Activated CD8-positive, alpha-beta memory T cell treated with anti-CD3 and anti-CD28 coated beads for 24 hours (primary cell): Measurements from ENCODE around the gene GHITM.
A peak's percentile ranks its signal among the peaks of the same experiment; 100 is the strongest.
"Not testable (repeated sequence)": the region's sequence is repeated elsewhere in the genome, so short reads cannot be mapped to it uniquely, and the experiment has no call there.

Source experiments
- DNase-seq: peaks from one replicate; pipeline ENCODE4 v3.0.0-alpha.2; 2020

The GHITM gene, protein sequence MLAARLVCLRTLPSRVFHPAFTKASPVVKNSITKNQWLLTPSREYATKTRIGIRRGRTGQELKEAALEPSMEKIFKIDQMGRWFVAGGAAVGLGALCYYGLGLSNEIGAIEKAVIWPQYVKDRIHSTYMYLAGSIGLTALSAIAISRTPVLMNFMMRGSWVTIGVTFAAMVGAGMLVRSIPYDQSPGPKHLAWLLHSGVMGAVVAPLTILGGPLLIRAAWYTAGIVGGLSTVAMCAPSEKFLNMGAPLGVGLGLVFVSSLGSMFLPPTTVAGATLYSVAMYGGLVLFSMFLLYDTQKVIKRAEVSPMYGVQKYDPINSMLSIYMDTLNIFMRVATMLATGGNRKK

DNA sequence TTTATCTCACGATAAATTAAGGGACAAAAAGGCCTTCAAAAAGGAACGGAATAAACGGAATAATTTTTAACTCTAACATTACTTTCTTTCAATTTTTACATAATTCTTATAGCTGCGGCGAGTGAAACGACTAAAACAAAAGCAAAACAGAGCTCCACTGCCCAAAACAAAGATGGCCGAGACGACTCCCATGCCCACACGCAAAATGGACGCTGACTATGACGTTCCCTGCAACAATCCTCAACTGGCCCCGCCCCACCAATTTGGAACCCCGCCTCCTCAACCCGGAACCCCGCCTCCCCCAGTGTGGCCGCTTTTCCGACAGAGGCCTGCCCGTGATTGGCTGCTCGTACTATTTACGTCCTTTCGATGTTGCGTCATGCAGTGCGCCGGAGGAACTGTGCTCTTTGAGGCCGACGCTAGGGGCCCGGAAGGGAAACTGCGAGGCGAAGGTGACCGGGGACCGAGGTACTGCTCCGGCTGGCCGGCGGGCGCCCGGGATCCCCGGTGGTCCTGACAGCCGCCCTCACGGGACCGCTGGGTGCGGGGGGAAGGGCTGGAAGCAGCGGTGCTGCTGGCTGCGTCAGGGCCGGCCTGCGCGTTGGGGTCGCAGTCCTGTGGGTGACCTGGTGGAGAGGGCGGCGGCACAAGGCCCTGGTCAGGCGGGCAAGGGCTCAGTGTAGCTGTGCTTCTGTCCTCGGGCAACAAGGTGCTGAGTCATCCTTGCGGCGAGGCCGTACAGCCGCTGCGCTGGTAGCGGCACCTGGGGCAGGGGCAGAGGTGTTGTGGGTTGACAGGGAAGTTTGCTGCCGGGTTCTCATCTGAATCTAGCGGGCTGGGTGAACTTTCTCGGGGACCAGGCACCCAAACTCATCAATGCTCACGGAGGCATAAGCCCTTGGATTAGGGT lies at the start of gene GHITM:
Gene GHITM (plus strand): TSS at position 384 of the 910 bp plus-strand sequence. CDS start 1,992 bp downstream, outside the sequence.
- peak; percentile 100 for DNase-seq

GRCh38 chr10:84095811-84096497 lies 43.4 kb upstream of the GHITM start:
- DNase-seq: no peak

DNA sequence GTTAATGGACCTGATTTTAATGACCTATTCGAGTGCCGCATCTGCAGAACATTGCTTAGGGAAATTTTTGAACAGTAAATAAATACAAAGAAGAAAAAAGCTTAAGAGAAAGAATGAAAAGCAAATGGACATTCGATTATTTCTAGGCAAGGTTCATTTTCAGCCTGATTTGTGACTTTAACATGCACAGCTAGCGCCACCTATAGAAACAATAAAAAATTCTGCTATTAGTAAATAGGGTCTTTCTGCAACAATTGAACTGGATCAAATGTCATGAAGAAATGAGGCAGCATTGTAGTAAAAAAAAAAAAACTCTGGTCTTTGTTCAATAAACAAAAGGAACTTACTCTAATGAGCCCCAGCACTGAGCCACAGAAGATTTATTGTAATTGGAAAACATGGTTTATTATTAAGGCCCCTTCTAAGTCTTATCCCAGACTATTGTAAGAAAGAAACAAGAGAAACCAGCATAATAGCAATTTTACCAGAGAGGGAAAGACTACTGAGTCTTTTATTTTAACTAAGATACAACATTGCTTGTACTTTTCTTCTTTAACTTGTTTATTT lies 41.4 kb upstream of the GHITM start:
- DNase-seq: no peak

GRCh38 chr10:84098667-84099066 lies 40.6 kb upstream of the GHITM start:
- DNase-seq: no peak

DNA sequence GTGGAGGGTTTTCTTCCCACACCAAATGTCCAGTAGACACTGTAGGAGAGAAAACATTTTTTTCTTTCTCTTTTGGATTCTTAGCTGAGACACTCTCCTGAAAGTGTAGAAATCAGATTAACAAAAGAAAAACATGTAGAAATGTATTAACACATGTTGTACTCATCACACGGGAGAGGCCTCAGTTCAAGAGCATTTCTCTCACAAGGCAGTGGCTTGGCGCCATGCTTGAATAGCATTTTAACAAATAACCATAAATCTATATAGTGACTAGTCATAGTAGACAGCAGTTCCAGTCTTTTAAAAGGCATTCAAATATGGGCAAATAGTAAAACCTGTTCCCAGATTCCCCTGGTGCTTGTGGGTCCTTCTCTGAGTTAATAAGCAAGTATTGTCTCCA lies 38.3 kb upstream of the GHITM start:
- no peak for DNase-seq

DNA sequence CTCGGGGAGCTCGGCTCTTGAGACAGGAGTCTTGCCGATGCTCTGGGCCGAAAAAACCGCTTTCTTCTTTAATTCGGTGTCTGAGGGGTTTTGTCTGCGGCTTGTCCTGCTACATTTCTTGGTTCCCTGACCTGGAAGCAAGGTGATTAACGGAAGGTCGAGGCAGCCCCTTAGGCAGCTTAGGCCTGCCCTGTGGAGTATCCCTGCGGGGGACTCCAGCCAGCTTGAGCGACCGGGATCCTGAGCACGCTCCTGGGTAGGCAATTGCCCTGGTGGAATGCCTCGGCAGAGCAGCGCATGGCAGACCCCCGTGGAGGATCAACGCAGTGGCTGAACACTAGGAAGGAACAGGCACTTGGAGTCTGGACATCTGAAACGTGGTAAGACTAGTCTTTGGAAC lies 30.5 kb upstream of the GHITM start:
- no peak for DNase-seq

DNA sequence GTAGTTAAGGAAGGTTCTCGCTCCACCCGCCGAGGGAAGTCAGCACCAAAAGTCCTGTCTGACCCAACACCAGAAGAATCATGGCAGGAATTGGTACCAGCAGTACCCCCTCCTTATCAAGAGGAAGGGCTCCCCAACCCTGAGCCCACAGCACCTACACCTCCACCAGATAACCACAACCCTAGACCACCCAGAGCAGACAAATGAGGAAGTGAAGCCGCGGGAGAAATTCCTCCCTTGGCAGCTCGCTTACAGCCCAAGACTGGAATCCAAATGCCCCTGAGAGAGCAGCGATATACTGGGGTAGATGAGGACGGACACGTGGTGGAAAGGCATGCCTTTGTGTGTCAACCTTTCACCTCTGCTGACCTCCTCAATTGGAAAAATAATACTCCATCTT lies 29.5 kb upstream of the GHITM start:
- not testable (repeated sequence) for DNase-seq

DNA sequence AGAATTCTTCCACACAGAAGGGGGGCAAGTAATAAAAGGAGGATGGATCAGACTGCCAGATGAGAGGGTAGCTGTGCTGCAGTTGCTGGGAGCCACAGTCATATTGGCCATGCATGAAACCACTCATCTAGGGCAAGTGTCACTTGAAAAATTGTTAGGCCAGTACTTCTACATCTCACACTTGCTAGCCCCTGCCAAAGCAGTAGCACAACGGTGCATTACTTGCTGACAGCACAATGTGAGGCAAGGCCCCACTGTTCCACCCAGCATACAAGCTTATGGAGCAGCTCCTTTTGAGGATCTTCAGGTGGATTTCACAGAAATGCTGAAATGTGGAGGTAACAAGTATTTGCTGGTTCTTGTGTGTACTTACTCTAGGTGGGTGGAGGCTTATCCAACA lies 25.8 kb upstream of the GHITM start:
- DNase-seq: not testable (repeated sequence)

DNA sequence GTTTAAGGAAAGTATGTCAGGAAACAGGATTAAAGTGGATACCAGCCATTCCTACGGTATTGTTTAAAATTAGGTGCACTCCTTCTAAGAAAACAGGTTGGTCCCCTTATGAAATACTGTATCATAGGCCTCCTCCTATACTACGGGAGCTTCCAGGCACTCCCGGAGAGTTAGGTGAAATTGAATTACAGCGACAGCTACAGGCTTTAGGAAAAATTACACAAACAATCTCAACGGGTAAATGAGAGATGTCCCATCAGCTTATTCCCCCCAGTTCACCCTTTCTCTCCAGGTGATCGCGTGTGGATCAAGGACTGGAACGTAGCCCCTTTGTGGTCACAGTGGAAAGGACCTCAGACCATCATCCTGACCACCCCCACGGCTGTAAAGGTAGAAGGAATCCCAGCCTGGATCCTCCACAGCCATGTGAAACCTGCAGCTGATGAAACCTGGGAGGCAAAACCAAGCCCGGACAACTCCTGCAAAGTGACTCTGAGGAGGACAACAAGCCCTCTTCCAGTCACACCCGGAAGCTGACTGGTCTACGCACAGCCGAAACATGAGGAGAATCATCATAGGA lies 25.1 kb upstream of the GHITM start:
- DNase-seq: no peak

DNA sequence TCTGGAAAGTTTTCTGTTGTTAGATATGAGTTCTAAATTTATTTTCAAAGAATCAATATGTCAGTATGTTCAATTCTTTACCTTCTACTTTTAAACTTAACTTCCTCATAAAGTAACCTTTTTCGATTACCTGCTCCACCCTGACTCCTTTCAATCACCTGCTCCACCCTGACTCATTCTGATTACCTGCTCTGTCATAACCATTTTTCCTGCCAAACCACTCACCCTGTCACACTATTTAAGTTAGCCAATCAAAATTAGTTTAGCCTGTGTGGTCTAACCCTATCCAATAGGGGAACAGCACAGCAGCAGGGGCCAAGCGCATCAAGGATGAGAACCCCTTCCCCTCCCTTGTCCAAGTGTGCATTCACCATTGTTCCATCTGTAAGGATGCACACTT lies 22.1 kb upstream of the GHITM start:
- DNase-seq: not testable (repeated sequence)

DNA sequence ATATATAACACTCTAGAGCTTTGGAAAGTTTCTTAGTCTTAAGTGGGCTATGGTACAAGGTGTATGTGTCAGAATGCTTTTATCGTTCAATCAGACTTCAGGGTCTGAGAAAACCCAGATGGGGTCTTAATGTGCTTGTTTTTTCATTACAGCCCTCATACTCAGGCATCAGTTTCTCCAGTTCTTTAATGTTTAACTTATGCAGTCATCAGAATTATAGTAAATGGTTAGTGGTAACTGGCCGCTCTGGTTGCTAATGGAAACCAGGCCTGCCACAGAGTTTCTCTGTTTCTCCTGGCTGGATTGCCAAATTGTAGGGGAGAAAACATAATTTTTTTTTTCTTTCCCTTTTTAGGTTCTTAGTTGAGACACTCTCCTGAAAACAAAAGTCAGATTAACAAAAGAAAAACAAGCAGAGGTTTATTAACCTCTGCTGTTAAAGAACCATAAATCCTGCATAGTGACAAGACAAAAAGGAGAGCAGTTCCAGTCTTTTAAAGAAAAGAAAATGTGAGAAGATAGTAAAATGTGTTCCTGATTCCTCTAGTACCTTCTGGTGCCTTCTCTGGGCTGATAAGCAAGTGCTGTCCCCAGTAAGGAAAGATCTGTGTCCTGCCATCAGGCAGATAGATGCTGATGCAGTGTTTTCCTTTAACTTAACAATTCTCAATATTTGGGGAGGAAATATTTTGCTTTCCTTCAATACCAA lies 21.5 kb upstream of the GHITM start:
- no peak for DNase-seq

DNA sequence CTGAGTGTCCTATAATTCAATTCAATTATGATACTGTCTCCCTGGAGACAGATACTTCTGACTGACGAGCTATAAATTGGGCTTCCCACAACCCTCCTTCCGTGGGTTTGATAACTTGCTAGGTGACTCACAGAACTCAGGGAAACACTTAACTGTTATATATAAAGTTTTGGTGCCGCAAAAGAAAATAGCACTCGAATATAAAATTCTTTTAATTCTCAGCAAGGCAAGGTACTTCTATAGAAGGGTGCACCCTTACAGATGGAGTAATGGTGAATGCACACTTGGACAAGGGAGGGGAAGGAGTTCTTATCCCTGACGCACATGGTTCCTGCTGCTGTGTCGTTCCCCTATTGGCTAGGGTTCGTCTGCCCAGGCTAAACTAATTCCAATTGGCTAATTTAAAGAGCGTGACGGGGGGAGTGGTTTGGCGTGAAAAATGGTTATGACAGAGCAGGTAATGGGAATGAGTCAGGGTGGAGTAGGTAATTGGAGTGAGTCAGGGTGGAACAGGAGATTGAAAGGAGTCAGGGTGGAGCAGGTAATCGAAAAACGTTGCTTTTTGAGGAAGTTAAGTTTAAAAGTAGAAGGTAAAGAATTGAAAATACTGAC lies 20.8 kb upstream of the GHITM start:
- no peak for DNase-seq

GRCh38 chr10:84123362-84123761 lies 15.9 kb upstream of the GHITM start:
- DNase-seq: no peak

GRCh38 chr10:84125910-84126784 lies 13.2 kb upstream of the GHITM start:
- DNase-seq: not testable (repeated sequence)

- DNase-seq: no peak
These were observed 12.5 kb upstream of the GHITM start for GRCh38 chr10:84126785-84127167.

- no peak for DNase-seq
These were observed 3.5 kb upstream of the GHITM start for GRCh38 chr10:84135836-84136235.

DNA sequence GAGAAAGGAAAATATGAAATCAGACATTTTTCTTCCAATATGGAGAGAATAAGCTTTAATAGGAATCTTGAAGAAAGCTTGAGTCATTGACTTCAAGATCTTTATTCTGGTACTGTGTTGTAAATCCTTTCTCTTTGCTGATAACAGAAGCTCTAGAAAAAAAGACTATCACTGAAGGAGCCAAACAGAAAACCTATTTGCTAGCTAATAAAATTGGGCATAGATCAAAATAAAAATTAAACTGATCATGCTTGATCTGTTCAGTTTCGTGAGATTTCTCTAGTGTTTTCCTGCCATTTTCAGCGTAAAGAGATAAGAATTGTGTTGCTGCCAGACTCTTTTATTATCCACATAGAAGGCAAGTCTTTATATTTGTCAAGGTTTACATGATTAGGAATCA lies 1.5 kb upstream of the GHITM start:
- DNase-seq: no peak

DNA sequence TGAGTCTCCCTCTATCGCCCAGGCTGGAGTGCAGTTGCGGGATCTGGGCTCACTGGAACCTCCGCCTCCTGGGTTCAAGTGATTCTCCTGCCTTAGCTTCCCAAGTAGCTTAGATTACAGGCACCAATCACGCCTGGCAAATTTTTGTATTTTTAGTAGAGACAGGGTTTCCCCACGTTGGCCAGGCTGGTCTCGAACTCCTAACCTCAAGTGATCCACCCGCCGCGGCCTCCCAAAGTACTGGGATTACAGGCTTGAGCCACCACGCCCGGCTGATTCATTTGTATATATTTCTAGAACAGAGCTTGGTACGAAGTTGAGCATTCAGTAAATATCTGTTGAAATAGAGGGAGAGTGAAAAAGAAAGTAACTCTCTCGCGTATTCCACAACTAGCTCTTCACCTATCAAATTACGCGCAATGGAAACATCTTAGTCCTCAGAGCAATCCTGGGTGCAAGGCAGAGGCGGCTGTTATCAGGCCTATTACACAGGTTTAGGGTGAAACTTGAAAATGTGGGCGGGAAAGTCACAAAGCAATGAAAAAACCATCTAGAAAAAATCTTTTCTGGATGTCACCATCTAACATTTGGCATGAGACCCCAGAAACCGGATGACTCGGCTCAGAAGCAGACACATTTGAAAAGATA lies 707 bp upstream of the GHITM start:
- DNase-seq: peak; percentile 78

DNA sequence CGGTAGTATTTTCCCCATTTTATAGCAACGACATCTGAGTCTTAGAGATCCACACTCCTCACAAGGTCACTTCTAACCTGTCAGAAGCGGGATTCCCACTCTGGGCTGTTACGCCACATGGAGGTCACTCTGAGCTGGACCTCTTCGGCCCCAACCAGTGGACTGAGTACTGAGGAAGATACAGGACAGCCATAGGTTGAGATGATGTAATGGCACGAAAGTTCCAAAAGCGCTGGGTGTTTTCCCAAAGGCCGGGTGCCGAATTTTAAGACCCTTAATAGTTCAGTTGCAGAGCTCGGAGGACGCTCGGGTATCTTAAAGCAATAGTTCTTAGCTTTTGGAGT lies 699 bp downstream of the GHITM start:
- DNase-seq: no peak

- DNase-seq: no peak
These were observed 8.0 kb downstream of the GHITM start for GRCh38 chr10:84147347-84147746.
